Stomach (tissue), 4 donors: ENCODE measurements around the gene SLAIN2.

Experiments used
- CTCF ChIP-seq, 7 experiments: fragments of 450-650 bp in 4 of 7; fragments of 200-600 bp in 3 of 7; sonication (generic) in 3 of 7; IDR thresholded peaks; one replicate each; pipeline ENCODE4 v1.5.1; 2016 to 2019; ENCODE audit warnings: antibody characterized with exemption in 7 of 7, control low read depth in 2 of 7, mild to moderate bottlenecking in 1 of 7
- POLR2AphosphoS5 ChIP-seq, 3 donors: sonication (generic); formaldehyde crosslinking; IDR thresholded peaks; one replicate each; pipeline ENCODE4 v1.6.1; 2016; ENCODE audit warnings: antibody characterized with exemption in 3 of 3

DNA sequence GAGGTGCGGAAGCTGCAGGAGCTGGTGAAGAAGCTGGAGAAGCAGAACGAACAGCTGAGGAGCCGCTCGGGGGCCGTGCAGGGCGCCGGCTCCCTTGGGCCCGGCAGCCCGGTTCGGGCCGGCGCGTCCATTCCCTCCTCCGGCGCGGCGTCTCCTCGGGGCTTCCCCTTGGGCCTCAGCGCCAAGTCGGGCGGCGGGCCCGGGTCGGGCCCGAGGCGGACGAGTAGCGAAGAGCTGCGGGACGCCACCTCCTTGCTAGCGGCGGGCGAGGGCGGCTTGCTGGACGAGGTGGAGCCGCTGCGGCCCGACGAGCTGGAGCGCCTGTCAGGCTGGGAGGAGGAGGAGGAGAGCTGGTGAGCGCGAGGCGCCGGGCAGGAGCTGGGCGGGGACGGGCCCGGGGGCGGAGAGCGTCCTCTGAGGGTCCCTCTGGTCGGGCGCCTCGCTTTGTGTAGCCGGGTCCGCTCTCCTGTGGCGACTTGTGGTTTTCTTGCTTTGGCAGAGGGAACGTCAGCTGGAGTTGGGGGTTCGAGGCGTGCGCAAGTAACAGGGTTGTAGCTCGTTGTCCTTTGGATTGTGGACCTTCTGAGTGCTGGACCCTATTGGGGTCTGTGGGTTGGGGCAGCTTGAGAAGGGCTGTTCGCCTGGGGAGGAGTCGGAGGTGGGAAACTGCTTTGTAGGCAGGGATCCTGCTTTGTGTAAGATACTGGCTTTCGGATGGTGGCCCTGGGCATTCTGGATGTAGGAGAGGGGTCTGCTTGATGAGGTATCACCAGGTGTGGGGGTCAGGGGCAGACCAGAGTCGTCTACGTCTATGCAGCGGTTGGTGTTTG, 662 bp downstream of the SLAIN2 start:
- TF ChIP-seq CTCF (IDR thresholded peaks at IDR 0.05): peak in 1 of 7 experiments; percentile 2
- TF ChIP-seq POLR2AphosphoS5 (IDR thresholded peaks at IDR 0.05): no peak
